Measurements from ENCODE around the gene BUD13.

GRCh38 chr11:116733969-116734508 is 38.7 kb downstream of the BUD13 start:
- no peak for TF ChIP-seq CTCF (IDR thresholded peaks at IDR 0.05)
- no peak for TF ChIP-seq POLR2A (IDR thresholded peaks at IDR 0.05)

All from breast epithelium (tissue), 3 donors.